Kidney glomerular epithelial cell (primary cell): Measurements from ENCODE around the gene SPIC.
"Not testable (repeated sequence)": the region's sequence is repeated elsewhere in the genome, so short reads cannot be mapped to it uniquely, and the experiment has no call there.

ENCODE experiments used
- DNase-seq: peaks from one replicate; lab custom pipeline; 2025; lab: John Stamatoyannopoulos, UW

The SPIC gene

DNA sequence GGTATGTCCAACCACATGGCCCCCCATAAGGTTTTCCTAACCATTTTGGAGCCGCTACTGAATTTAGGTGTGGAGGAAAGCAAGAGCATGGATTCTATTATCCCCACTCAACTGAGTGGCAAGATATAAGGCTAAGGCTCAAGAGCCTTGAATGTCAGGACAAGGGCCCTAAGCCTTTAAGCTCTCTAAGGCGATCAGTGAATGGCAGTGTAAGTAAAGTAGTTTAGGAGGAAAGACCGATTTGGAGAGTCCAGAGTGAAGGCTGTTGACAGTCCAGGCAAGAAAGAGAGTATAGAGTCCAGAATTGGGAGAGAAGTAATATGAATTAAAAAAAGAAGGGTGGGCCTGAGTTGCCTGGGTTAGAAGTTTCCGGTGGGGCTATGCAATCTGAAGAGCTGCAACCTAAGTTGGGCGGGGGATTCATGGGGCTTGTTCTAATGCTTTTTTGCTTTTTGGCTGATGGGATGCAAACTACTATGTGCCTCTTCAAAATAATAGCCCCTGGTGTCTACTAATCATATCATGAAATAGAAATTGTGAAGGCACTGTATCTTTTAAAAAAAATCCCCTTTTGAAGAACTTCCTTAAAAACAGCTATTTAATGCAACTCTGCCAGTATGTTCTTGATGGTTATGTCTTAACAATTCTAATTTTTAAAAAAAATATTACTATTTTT, at the start of gene SPIC:
Gene SPIC, plus strand, starts transcription at position 626 of the 676 bp plus-strand sequence. CDS start 1,569 bp downstream, outside the sequence.
- no peak for DNase-seq

DNA sequence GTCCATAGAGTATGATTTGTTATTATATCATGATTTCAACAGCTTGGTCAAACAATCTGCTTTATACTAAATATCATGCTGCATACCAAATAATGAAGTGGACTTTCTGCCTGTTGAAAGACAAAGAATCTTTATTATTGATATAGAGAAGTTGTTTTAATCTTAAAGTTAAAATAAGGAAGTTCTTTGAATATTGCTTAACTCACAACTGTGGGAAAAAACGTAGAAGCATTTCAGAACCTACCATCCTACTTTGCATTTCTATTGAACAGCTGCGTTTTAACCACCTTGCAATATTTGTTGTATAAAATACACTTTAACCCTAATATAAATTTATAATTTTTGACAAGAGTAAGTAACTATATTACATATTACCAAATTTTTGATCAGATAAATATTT, 44.7 kb upstream of the SPIC start:
- DNase-seq, result no peak

DNA sequence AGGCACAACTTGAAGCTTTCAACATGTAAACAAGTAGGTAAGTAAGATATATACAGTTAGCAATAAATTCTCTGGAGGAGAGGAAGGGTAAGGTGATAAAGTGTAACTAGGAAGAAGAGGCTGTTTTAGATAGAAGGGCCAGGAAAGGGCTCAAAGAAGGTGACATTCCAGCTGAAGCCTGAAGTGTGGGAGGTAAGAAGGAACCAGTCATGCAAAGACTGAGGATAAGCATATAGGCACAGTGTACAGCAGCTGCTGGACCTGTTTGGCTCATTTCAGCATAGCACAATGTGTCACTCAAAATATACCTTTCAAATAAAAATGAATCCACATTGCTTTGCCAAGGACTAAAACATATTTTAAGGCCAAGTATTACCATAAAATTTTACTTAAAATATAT, 39.0 kb upstream of the SPIC start:
- no peak for DNase-seq

DNA sequence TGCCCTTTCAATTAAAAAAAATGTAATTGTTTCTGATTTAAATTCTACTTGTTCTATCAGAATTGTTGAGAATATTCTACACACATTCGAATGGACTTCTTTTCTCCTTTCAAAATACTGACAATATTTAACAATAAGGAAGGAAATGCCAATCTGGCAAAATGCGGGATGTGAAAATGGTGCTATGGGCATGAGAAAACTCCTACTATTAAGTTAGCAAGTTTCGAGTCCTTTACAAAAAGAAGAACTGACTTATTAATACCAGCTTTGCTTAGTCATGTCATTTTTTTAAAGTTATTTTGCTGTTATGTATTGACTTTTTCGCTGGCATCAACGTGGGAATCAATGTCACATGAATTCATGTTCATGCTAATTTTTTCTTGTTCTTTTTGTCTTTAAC, 35.9 kb upstream of the SPIC start:
- no peak for DNase-seq

DNA sequence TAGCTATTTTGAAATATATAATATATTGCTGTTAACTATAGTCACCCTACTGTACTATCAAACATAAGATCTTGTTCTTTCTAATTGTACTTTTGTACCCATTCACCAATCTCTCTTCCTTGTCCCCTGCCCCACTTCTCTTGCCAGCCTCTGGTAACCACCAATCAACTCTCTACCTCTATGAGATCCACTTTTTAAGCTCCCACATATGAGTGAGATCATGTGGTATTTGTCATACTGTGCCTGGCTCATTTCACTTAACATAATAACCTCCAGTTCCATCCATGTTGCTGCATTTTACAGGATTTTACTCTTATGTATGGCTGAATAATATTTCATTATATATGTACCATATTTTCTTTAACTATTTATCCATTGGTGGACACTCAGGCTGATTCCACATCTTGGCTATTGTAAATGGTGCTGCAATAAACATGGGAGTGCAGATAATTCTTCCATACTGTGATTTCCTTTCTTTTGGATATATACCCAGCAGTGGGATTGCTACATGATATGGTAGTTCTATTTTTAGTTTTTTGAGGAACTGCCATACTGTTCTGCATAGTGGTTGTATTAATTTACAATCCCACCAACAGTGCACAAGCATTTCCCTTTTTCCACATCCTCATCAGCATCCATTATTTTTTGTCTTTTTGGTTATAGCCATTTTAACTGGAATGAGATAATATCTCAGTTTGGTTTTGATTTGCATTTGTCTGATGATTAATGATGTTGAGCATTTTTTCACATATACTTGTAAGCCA, 33.5 kb upstream of the SPIC start:
- no peak for DNase-seq

DNA sequence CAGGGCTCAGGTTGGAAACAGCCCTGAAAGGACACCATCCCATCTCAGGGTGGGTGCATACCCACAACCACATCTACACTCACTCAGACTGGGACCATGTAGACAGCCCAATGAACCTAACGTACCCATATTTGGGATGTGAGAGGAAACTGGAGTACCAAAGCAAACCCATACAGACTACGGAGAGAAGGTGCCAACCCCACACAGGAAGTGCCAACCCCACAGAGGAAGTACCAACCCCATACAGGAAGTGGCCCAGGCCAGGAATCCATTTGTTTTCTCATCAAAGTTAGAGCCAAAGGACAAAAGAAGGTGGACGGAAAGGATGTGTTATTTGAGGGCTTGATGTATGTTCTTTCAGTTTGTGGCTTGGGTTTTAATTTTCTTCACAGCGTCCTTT, 19.5 kb upstream of the SPIC start:
- DNase-seq, result no peak

DNA sequence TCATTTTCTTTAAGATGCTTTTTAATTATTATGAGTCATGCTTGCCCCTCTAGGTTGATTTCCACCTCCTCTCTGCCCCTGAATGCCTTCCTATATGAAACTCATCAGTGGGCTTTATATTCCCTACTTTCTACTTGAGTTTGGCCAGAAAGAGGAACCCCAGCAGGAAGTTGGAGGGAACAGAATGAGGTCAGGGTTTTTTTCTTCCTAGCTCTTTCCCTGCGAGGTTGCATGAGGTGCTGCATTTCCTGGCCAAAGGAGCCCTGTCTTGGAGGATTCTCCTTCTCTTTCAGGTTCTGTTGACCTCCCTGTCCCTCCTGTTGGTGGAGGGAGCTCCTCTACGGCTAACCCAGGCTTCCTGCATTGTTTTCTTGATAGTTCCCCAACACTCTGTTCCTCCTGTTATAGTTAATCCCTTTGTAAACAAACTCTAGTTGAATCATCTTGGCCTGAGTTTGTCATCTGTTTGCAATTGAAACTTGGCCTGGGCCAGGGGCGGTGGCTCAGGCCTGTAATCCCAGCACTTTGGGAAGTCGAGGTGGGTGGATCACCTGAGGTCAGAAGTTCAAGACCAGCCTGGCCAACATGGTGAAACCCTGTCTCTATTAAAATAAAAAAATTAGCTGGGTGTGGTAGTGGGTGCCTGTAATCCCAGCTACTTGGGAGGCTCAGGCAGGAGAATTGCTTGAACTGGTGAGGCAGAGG, 15.3 kb upstream of the SPIC start:
- DNase-seq, result no peak

DNA sequence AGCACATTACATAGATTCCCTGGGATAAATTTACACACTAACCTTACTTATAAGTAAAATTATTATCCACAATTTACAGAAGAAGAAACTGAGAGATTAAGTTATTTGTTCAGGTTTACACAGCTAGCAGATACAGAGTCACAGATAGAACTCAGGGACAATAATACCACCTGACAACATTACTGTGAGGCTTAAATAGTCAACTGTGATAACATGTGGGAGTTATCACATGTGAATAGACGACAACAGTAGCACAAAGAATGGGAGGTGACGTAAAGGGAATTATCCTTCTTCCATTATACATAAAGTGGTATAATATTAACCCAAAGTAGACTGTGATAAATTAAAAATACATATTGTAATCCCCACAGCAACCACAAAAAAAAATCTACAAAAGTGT, 6.2 kb upstream of the SPIC start:
- no peak for DNase-seq

DNA sequence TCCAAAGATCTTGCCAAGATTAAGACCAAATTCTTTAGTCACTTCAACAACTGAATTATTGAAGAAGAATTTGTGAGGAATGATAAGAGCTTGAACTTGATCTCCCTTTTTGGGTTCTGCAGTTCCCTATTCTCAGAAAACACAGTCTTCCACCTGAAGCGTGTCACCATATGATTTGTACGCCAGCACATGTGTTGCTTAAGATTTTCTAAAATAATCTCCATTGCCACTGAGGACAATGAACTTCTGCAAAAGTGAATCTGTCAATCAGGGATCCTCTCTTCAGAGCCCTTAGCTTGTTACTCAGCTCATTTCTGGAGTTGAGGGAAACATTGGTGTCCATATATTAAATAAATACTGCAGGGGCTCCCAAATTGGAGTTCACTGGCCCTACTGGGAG, 4.2 kb upstream of the SPIC start:
- DNase-seq, result no peak

DNA sequence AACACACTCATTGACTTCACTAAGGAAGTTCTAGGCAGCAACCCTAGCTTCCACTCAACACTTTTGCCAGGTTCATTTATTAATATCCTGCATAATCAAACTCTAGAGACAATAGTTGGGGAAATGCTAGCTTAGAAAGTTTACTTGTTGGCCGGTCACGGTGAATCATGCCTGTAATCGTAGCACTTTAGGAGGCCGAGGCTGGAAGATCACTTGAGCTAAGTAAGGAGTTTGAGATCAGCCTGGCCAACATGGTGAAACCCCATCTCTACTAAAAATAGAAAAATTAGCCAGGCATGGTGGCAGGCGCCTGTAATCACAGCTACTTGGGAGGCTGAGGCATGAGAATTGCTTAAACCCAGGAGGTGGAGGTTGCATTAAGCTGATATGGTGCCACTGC, 3.3 kb upstream of the SPIC start:
- not testable (repeated sequence) for DNase-seq

DNA sequence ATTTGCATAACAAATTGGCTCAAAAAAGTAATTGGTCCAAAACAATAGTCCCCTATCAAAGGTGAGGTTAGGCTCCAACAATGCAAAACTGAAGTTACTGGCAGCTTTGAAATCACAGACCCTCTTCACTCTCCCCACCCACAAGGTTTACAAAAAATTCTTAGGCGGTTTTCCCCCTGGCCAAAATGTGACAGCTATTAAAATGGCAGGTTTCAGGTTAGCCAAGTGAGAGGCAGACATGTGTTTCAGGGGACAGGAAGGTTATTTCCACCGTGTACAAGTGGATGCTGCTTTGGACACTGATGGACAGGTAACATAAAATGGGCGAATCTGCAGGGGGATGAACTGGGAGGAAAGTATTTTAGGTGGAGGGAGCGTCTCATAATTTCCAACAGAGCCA, 888 bp upstream of the SPIC start:
- DNase-seq, result no peak

DNA sequence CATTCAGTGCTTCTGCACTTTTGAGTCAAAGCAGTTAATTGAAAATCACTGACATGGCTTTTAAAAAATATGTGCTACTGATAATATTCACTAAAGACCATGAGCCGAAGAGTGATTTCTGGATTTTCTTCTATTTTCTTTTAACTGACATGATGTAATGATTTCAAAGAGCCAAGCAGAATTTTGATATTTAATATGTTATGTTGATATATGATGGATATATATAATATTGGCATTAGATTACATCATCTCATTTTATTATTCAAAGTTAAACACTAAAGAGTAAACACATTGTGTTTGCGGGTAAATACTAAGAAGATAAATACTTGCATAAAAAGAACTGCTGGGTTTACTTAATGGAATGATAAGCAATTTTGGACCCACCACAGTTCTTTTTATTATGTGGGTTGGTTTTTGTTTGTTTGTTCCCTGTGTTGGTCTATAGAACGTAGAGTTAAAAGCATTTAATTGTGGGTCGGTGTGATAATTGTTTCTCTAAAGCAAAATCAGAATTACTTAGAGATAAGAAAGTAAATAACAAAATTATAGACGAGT, 692 bp downstream of the SPIC start:
- DNase-seq, result no peak

DNA sequence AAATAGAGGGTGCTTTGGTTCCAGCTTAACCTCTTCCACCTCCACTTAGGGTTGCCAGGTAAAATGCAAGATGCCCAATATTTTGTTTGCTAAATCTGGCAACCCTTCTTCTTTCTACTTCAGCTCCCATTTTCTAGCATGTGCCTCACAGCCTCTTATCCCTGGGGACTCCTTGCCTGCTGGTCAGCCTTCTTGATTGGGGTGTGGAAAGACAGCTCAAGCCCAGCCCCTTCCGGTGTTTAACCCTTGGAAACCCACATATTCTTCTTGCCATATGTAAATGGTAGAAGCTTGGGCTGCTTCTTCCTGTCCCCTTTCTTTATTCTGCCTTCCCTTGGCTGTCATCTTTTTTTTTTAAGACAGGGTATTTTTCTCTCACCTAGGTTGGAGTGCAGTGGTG, 5.7 kb downstream of the SPIC start:
- DNase-seq, result no peak

DNA sequence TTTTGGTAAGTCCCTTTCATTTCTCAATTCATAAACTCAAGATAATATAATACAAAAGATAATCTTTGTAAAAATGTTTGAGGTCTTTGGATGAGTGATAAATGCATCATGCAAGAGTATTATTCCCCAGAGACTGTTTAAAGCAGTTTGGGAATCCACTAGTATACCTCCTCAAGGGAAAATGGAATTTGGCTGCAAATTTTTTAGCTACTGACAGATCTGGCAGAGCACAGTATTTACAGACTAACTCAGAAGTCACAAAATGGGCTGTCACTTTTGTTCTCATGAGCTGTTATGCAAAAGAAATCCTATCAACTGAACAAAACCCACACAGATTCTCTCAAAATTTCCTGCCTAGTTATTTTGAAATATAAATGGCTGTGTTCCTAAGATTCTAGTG, 9.9 kb downstream of the SPIC start:
- DNase-seq, result no peak

DNA sequence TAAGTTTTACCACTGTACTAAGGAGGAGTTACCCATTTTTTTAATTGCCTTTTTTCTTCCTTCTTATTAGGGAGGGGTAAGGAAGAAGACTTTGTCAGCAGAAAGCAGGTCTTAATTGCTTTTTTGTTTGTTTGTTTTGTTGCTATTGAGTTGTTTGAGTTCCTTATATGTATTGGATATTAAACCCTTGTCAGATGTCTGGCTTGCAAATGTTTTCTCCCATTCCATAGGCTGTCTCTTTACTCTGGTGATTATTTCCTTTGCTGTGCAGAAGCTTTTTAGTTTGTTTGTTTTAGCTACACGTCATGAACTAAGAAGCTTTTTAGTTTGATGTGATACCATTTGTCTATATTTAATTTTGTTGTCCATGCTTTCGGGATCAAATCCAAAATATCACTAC, 13.3 kb downstream of the SPIC start:
- DNase-seq, result no peak

DNA sequence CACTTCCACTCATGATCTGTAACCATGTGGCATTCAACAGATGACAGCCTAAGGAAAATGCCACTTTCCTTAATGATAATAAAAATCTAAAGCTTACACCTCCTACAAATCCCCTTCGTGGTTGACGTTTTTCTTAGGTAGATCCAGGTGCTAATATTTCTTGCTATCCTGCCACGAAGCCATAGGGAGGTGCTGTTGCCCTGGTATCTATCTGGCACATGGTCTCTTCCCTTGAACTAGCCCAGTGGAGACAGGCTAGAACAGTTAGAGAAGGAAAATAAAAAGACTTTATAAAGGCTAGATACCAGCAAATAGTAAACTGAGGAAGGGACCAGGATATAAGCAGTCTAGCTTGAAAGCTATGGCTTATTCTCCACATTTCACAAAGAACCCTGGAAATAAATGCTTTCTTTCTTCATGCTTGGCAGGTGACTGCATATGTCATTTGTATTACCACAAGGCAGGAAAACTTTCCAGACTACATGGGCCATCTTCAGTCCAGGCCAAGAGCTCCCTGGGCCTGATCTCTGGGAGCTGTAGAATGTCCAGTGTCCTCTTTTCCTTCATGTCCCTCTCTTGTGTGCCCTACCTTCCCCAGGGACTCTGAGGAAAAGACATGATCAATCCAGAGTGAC, 15.3 kb downstream of the SPIC start:
- DNase-seq, result peak; percentile 18

DNA sequence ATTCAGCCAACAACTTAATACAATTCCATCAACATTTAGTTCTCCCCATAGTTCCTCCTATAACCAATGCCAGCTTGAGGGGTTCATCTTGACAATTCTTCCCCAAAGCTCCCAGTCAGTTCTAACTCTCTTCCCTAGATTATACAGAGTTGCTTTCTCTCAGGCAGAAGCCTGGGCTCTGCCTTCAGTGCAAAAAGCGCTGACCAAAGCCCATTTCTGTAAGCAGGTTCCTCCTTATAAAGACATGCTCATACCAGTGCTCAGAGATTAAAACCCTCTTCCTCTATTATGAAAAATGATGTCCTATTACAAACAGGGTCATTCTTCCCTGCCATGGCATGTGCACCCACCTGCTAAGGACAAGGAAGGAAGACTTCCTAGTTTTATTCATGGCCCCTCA, 16.2 kb downstream of the SPIC start:
- DNase-seq, result no peak

DNA sequence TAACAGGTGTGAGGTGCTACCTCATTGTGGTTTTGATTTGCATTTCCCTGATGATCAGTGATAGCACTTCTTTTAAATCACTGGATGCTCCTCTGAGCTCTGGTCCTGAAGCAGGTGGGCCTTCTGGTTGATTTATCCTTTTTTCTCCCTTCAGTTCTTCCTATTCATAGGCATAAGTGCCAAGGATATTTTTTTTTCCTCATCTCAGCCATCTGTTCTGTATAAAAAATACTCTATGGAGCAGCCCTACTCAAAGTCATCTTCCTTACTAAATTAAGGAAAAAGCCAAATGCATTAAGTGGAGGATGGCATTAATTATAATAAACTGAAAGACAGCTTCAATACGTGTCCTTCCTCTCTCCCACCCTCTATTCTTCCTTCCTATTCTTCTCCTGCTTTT, 18.4 kb downstream of the SPIC start:
- DNase-seq, result no peak

DNA sequence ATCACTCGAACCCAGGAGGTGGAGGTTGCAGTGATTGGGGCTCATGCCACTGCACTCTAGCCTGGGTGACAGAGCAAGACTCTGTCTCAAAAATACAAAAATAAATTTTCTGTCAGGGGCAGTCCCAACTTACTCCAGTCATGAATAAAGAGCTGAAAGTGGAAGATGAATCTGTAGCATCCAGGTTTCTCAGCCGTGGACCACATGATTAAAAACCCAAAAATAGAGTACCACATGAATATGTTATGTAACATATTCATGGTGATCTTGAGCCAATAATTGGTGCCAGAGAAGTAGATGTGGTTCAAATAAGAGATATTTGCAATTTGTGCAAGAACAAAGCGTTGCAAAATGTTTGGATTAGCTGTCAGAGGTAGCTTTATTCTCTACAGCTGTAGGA, 23.1 kb downstream of the SPIC start:
- DNase-seq, result no peak

DNA sequence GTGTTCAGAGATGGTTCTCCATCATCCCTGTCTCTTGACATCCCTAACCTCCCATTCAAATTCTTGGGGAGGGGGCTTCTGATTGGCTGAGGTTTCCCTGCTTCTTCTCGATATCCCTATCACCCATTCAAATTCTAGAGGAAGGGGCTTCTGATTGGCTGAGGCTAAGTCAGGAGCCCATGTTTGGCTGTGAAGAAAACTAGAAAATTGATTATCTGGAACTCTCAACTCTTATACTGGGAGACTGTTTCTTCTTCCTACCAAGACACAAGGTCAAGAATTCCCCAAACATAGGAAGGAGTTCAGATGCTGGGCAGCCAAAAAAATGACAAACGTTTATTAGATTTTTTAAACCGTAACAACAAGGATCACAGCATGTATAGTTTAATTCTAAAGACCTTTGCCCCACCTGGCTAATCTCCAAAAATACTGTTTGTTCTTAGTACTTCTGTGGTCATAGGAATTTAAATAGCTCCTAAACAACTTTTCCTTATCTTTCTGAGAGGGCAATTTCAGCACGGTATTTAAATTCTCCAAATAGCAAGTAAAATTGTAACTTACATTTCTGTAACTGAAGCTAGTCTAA, 26.4 kb downstream of the SPIC start:
- no peak for DNase-seq

DNA sequence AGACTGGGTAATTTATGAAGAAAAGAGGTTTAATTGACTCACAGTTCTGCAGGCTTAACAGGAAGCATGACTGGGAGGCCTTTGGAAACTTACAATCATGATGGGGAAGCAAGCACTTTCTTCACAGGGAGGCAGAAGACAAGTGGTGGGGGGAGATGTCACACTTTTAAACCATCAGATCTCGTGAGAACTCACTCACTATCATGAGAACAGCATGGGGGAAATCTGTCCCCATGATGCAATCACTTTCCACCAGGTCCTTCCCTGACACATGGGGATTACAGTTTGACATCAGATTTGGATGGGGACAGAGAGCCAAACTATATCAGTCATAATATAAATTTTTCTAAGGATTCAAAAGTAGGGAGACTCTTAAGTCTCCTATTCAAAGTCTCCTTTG, 46.0 kb downstream of the SPIC start:
- DNase-seq, result no peak

DNA sequence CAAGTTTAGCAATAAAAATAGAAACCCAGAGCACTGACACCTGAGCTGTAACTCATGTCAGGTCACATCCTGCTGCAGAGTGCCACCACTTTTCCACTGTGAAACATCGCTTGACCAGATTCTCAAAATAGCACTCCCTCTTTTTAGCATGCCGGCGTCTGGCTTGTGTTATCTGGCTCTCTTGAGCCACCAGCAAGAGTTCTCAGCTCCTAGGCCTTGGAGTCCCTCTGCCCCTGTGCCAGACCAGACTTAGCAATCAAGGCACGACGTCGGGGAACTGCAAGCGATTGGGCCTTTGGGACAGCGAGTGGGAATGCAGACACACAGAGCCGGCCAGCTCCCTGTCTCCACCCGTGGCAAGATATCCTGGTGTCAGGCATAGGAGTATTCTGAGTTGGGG, 52.5 kb downstream of the SPIC start:
- DNase-seq, result no peak
